Activated CD4-positive, alpha-beta T cell treated with anti-CD3 and anti-CD28 coated beads for 48 hours (primary cell): ENCODE results near the gene TXLNB.
"Not testable (repeated sequence)": the region's sequence is repeated elsewhere in the genome, so short reads cannot be mapped to it uniquely, and the experiment has no call there.

Experiments used
- DNase-seq: peaks from one replicate; pipeline ENCODE4 v3.0.0-alpha.2; 2020

Gene TXLNB

DNA sequence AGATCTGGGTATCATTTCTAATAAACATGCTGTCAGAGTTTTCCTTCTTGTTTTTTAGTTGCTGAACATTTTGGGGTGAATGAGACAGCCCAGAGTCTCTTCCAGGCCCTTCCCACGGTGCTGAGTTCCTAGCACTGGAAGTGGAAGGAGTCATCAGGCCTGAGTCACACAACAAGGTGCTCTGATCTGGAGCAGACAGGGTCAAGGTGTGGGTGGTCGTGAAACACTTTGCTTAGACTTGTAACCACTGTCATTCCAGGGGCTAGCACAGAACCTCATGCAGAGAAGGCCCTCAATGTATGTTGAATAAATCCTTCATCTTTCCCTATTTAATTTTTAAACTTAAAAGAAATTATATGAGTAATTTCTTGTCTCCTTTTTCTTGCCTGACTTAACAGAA, 60.6 kb downstream of the TXLNB start:
- no peak for DNase-seq

DNA sequence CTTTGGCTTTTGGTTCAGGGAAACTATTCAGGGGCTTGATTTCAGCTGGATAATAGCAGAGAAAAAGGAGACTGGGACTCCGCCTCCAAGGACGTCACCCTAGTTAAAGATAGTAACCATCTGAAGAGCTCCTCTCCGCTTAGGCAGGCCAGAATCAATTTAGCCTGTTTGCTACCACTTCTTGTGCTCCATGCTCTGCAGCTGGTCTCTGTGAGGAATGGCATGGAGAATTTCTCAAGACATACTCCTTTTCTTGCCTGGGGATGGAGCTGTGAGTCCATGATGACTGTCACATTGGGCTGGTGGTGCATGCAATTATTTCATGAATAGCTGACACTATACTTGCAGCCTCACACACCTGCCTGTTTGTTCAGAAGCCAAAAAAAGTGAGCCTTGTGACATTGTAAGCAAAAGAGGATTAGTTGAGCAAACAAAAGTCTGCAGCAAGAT, 61.4 kb downstream of the TXLNB start:
- DNase-seq, result no peak

DNA sequence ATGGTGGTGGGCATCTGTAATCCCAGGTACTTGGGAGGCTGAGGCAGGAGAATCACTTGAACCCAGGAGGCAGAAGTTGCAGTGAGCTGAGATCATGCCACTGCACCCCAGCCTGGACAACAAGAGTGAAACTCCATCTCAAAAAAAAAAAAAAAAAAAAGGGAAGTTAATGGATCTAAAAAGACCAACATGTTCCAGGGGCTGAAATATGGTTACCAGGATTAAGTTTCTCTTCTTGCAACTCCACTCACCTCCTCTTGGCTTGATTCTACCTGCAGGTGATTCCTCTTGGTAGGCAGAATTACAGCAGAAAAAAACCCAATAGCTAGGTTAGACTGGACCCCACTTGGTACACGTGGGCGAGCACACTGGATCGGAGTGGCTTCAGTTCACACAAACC, 63.4 kb downstream of the TXLNB start:
- not testable (repeated sequence) for DNase-seq

DNA sequence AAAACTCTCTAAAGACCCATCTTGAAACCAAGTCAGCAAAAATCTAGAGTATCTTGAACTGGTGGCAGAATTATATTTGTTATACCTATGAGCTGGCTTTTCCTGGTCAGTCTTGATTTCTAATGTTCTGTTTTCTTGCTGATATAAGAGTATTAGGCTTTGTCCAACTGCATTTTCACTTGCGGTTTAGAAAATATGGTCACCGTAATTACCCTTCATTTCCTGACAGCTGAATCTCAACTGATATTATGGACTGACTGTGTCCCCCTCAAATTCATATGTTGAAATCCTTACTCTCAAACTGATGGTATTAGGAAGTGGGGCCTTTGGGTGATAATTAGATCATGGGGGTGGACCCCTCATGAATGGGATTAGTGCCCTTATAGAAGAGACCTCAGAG, 72.1 kb downstream of the TXLNB start:
- DNase-seq, result no peak

DNA sequence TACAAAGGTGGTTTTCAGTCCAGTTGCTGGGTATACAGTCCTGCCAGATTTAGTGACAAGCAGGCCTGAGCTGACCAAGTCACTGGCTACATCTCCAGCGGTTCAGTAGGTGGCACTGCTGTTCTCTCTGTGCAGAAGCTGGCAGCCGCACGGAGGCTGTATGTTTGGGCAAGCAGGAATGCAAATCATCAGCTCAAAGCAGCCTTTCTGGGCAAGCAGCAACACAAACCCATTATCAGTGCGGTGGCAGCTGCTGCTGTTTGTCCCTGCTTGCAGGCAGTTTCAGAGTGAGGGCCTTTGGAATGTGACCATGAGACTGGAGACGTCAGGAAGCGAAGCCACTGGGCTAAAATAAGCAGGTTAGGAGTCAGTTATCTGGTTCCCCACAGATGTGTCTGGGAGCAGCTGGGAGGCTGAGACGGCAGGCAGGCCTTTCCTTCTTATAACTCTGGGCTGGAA, 72.5 kb downstream of the TXLNB start:
- DNase-seq, result peak; percentile 78

DNA sequence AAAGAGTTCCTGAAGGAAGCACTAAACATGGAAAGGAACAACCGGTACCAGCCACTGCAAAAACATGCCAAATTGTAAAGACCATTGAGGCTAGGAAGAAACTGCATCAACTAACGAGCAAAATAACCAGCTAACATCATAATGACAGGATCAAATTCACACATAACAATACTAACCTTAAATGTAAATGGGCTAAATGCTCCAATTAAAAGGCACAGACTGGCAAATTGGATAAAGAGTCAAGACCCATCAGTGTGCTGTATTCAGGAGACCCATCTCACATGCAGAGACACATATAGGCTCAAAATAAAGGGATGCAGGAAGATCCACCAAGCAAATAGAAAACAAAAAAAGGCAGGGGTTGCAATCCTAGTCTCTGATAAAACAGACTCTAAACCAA, 79.3 kb downstream of the TXLNB start:
- not testable (repeated sequence) for DNase-seq

DNA sequence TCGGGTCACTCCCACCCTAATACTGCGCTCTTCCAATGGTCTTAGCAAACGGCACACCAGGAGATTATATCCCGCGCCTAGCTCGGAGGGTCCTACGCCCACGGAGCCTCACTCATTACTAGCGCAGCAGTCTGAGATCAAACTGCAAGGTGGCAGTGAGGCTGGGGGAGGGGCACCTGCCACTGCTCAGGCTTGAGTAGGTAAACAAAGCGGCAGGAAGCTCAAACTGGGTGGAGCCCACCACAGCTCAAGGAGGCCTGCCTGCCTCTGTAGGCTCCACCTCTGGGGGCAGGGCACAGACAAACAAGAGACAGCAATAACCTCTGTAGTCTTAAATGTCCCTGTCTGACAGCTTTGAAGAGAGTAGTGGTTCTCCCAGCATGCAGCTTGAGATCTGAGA, 81.0 kb downstream of the TXLNB start:
- not testable (repeated sequence) for DNase-seq

DNA sequence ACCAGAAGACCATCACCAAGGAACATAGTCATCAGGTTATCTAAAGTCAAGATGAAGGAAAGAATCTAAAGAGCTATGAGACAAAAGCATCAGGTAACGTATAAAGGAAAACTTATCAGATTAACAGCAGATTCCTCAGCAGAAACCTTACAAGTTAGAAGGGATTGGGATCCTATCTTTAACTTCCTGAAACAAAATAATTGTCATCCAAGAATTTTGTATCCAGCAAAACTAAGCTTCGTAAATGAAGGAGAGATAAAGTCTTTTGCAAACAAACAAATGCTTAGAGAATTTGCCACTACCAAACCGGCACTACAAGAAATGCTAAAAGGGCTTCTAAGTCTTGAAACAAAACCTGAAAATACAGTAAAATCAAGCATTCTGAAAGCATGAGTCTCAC, 86.0 kb downstream of the TXLNB start:
- no peak for DNase-seq

DNA sequence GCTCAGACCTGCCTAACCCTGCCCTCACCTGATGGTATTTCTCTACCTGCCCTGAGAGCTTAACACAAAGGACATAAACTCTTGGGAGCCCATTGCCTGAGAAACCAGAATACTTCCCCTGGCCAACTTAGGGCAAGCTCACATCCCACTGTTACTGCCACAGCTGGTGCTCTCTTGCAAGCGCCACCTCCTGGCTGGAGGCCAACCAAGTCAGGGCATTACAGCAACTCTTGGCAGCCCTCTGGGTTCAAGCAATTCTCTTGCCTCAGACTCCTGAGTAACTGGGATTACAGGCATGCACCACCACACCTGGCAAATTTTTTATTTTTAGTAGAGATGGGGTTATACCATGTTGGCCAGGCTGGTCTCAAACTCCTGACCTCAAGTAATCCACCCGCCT, 86.8 kb downstream of the TXLNB start:
- DNase-seq, result peak; percentile 17

DNA sequence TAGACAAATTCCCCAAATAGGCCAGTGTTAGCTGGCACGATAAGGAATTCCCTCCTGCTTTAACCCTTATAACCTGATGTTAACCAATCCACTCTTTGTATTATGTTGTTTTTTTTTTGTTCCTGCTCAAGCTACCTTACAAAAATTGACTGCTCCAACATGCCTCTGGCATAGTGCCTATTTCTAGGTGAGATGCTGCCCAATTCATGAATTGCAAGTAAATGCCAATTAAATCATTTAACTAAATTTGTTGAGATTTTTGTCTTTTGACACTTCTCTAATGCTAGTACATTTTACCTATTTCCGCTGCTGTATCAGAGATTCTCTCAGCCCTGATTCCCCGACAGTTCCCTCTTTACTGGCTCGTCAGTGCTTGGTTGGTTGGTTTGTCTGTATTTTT, 90.4 kb downstream of the TXLNB start:
- DNase-seq, result no peak

DNA sequence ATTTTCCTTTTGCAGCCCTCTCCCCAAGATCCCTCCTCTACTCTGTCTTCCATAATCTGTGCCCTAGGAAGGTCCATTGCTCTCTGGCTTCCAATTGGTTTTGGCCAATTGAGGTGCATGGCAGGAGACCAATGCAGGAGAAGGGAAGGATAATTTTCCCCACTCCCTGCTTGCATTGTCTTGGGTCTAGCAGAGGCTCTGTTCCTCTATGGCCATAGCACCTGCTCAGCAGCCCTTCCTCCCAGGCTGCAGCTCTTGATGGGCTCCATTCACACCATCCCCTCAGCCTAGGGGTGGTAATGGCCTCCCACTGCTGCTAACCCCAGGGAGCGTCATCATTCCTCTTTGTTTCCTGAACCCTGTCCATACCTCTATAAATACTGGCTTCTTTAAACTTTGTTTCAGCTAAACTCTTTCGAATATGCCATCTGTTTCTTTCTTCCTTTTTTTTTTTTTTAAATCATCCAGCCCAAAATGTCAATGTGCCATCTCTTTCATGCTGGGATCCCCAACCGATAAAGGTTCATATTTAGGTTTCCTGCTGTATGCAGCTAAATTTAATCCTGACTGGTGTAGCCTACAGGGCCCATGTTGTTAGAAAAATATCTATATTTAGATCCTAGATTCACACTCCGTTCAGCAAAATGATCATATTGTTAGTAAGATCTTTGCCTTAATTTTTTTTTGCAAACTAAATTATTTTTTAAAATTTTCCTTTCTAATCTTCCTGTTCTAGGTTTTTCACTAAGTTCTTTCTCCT, 93.1 kb downstream of the TXLNB start:
- DNase-seq, result no peak

DNA sequence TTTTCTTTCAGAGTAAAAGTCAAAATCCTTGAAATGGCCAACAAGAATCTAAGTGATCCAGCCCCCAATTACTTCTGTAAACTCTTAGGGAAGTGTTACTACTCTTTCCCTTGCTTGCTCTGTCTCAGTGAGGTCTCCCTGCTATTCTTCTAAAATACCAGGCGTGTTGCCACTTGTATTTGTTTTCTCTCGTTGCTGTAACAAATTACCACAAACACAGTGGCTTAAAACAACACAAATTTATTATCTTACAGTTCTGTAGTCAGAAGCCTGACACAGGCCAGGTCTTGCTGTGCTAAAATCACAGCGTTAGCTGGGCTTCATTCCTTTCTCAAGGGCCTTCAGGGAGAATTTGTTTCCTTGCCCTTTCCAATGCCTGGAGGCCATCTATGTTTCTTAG, 97.1 kb downstream of the TXLNB start:
- no peak for DNase-seq
